ENCODE measurements around the gene LOXL1.

LOXL1 gene

GRCh38 chr15:73986055-73986775 lies 60.0 kb downstream of the LOXL1 start (continued):
- TF ChIP-seq POU6F1 (CRISPR knock-in tag; IDR thresholded peaks at IDR 0.05; ENCODE audit: borderline replicate concordance, low read depth) (no peak), ZNF565 (CRISPR knock-in tag; conservative IDR thresholded peaks at IDR 0.05; ENCODE audit: low read depth) (no peak), TSHZ2 (CRISPR knock-in tag; IDR thresholded peaks at IDR 0.05) (no peak)

- ATAC-seq = no peak
- no peak for TF ChIP-seq ZC3H10 (CRISPR knock-in tag; IDR thresholded peaks at IDR 0.05)
Observed at GRCh38 chr15:73986776-73987056, 60.5 kb downstream of the LOXL1 start.

- TF ChIP-seq CSDC2 (CRISPR knock-in tag; IDR thresholded peaks at IDR 0.05) (no peak), ESRRG (CRISPR knock-in tag; IDR thresholded peaks at IDR 0.05) (no peak), ZC3H10 (CRISPR knock-in tag; IDR thresholded peaks at IDR 0.05) (no peak), ZNF565 (CRISPR knock-in tag; conservative IDR thresholded peaks at IDR 0.05; ENCODE audit: low read depth) (no peak), TSHZ2 (CRISPR knock-in tag; IDR thresholded peaks at IDR 0.05) (no peak), ZFP30 (CRISPR knock-in tag; IDR thresholded peaks at IDR 0.05) (no peak), ISL1 (CRISPR knock-in tag; IDR thresholded peaks at IDR 0.05) (no peak)
- no peak for ATAC-seq
Observed at GRCh38 chr15:73987250-73987649, 61.0 kb downstream of the LOXL1 start.

GRCh38 chr15:73987681-73988444 lies 61.6 kb downstream of the LOXL1 start:
- ATAC-seq = no peak
- TF ChIP-seq BACH2 (CRISPR knock-in tag; IDR thresholded peaks at IDR 0.05; ENCODE audit: borderline replicate concordance) (no peak), TCF4 (CRISPR knock-in tag; IDR thresholded peaks at IDR 0.05; ENCODE audit: borderline replicate concordance) (no peak), ZFP30 (CRISPR knock-in tag; IDR thresholded peaks at IDR 0.05) (no peak), POU6F1 (CRISPR knock-in tag; IDR thresholded peaks at IDR 0.05; ENCODE audit: borderline replicate concordance, low read depth) (no peak), ISL1 (CRISPR knock-in tag; IDR thresholded peaks at IDR 0.05) (no peak)

- TF ChIP-seq ZFP3 (CRISPR knock-in tag; IDR thresholded peaks at IDR 0.05) (no peak), TOX (CRISPR knock-in tag; IDR thresholded peaks at IDR 0.05; ENCODE audit: borderline replicate concordance) (no peak), TCF4 (CRISPR knock-in tag; IDR thresholded peaks at IDR 0.05; ENCODE audit: borderline replicate concordance) (no peak), CSRNP3 (CRISPR knock-in tag; IDR thresholded peaks at IDR 0.05) (no peak), ZNF565 (CRISPR knock-in tag; conservative IDR thresholded peaks at IDR 0.05; ENCODE audit: low read depth) (no peak), ESRRG (CRISPR knock-in tag; IDR thresholded peaks at IDR 0.05) (no peak), GLIS3 (CRISPR knock-in tag; IDR thresholded peaks at IDR 0.05) (no peak), ZNF8 (CRISPR knock-in tag; IDR thresholded peaks at IDR 0.05) (no peak), CSDC2 (CRISPR knock-in tag; IDR thresholded peaks at IDR 0.05) (no peak), TSHZ2 (CRISPR knock-in tag; IDR thresholded peaks at IDR 0.05) (no peak), ARNTL (CRISPR knock-in tag; IDR thresholded peaks at IDR 0.05; ENCODE audit: borderline replicate concordance, low read depth) (no peak), ZC3H10 (CRISPR knock-in tag; IDR thresholded peaks at IDR 0.05) (no peak)
- ATAC-seq = no peak
Observed at GRCh38 chr15:73988445-73988969, 62.2 kb downstream of the LOXL1 start.
